GM12891 (cell line): ENCODE measurements around the gene TNNI3K.

Experiments used
- POLR2A ChIP-seq: IDR thresholded peaks from 2 replicates; pipeline ENCODE4 v1.6.1; 2011; ENCODE audit warnings: low read depth, low read length, control low read depth
- SPI1 ChIP-seq: IDR thresholded peaks from 2 replicates; pipeline ENCODE4 v1.6.1; 2011; ENCODE audit warnings: low read depth, low read length, control low read depth
- TAF1 ChIP-seq: IDR thresholded peaks from 2 replicates; pipeline ENCODE4 v1.6.1; 2011; ENCODE audit warnings: low read depth, low read length, control low read depth

DNA sequence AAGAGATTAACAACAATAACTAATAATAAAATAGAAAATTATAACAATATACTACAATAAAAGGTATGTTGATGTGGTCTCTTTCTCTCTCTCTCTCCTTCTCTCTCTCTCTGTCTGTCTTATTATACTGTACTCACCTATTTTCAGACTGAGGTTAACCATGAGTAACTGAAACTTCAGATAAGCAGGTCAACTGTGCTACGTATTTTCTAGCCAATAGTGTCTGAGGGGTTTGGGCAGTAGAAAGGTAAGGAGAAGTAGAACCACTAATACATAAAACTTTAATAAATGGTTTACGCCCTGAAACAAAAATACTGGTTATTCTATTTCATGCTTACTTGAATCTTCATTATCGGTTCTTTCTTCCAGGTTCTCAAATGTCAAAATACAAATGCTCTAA, 348.2 kb downstream of the TNNI3K start:
- TF ChIP-seq POLR2A, result no peak
- no peak for TF ChIP-seq TAF1
- no peak for TF ChIP-seq SPI1
